GM12874 (cell line): Measurements from ENCODE around the gene SORCS2.

Source experiments
- CTCF ChIP-seq: IDR thresholded peaks from 2 replicates; pipeline ENCODE4 v1.5.1; 2011; ENCODE audit warnings: low read depth, mild to moderate bottlenecking, control low read depth, low read length, moderate library complexity; ENCODE audit not compliant: insufficient read depth

The SORCS2 gene

DNA sequence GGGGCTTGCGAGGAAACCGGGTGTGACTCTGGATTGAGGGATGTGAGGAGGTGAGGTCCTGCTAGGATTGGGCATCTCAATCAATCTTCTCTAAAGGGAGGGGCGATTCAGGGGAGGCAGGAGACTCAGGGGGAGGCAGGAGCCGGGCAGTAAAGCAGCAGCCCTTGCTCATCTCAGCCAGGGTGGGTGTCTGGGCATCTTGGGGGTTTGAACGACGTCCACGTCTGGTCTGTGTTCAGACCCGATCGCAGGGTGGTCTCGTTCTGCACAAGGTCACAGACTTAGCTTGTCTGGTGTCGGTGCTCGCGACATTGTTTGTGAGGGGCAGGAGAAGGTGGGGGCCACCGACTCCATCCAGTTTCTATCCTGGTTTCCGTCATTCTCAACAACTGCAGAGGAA lies 473.7 kb downstream of the SORCS2 start:
- no peak for TF ChIP-seq CTCF

GRCh38 chr4:7666744-7667143 lies 474.4 kb downstream of the SORCS2 start:
- no peak for TF ChIP-seq CTCF

DNA sequence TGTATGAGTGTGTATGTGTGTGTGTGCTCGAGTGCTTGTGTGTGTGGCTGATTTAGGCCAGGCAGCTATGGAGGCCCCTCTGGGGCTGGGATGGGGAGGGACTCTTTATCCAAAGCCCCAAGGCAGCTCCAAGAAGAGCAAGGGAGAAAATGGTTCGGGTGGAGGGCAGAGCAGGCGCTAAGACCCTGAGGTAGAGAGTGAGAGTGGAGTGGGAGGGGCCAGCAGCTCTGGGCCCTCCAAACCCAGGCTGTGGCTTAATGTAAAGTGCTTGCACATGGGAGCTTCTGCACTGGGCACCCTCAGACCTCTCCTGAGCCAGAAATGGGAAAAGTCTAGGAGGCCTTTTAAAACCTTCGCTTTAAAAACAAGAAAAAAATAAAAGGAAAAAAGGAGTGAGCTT lies 475.9 kb downstream of the SORCS2 start:
- TF ChIP-seq CTCF: no peak

DNA sequence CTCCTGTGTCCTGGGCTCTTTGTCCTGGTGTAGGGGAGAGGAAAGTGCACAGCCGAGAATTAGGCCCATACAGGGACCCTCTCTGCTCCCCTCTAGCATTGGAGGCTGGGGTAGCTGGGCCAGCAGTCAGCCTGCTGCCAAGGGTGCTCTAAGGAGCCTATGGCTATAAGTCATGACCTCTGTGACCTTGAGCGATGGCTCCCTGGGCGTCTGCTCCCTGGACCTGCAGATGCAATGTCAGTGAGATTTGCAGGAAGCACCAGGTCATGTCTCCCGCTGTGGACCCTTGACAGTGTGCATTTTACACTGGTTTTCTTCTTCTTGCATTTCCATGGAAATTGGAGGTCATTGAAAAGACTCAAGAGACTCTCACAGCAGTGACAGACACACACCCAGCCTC lies 476.5 kb downstream of the SORCS2 start:
- TF ChIP-seq CTCF: no peak

- TF ChIP-seq CTCF: no peak
These were observed 480.3 kb downstream of the SORCS2 start for GRCh38 chr4:7672601-7673000.

GRCh38 chr4:7673121-7673520 lies 480.8 kb downstream of the SORCS2 start:
- no peak for TF ChIP-seq CTCF

DNA sequence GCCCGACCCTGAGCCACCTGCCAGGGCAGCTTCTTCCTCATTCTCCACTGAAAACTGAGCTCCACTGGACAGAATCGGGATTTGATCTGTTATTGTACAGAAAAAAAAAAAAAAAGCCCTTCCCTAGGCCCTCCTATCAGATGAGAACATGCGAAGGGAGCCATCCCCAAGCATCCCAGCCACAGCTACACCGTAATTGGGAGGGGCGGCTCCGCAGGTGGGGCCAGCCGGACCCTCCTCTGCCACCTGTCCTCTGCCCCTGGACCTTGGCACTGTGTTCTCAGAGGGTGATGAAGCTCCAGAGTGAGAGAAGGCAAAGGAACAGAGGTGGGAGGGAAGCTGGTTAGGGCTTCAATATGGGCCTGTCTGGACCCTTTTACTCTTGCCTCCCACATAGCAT lies 482.4 kb downstream of the SORCS2 start:
- no peak for TF ChIP-seq CTCF

DNA sequence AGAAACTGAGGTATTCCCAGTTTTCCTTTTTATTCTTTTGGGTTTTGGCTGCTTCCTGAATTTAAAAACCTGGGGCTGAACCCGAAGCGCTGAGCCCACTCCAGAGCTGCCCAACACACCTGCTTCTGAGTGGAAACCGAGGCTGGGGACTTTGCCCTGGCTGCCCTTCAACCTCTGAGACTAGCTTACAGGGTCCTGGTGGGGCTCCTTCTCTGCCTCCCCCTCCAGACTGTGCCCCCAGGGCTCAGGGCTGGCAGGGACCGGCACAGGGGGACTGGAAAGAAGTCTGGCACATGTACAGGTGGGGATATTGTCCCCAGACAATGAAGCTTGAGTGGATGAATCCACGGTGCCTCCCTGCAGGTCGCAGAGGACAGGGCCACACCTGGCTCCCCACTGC lies 482.8 kb downstream of the SORCS2 start:
- TF ChIP-seq CTCF: no peak
